HG03039 (cell line): ENCODE measurements around the gene MYH3.

Source experiments
- ATAC-seq: cut with Tn5 transposase; IDR thresholded peaks from one replicate; pipeline ENCODE4 v1.9.1; 2021; ENCODE audit warnings: mild to moderate bottlenecking, moderate library complexity; ENCODE audit not compliant: unreplicated experiment

The MYH3 gene

GRCh38 chr17:10649602-10650001 lies 7.5 kb downstream of the MYH3 start:
- ATAC-seq = no peak

GRCh38 chr17:10648956-10649355 lies 8.2 kb downstream of the MYH3 start:
- ATAC-seq = no peak

GRCh38 chr17:10648381-10648780 lies 8.7 kb downstream of the MYH3 start:
- no peak for ATAC-seq

GRCh38 chr17:10646392-10646990 lies 10.6 kb downstream of the MYH3 start:
- no peak for ATAC-seq

- no peak for ATAC-seq
These were observed 16.6 kb downstream of the MYH3 start for GRCh38 chr17:10640475-10640874.

- no peak for ATAC-seq
These were observed 19.0 kb downstream of the MYH3 start for GRCh38 chr17:10638151-10638550.

- no peak for ATAC-seq
These were observed 21.8 kb downstream of the MYH3 start for GRCh38 chr17:10635290-10635689.

GRCh38 chr17:10633738-10634379 lies 23.2 kb downstream of the MYH3 start:
- ATAC-seq = peak; percentile 91

- ATAC-seq = no peak
These were observed 25.4 kb downstream of the MYH3 start for GRCh38 chr17:10631701-10632100.

- ATAC-seq = no peak
These were observed 25.9 kb downstream of the MYH3 start for GRCh38 chr17:10631048-10631700.

GRCh38 chr17:10629706-10630105 lies 27.4 kb downstream of the MYH3 start:
- no peak for ATAC-seq

GRCh38 chr17:10628756-10629155 lies 28.4 kb downstream of the MYH3 start:
- ATAC-seq = no peak

- no peak for ATAC-seq
These were observed 30.7 kb downstream of the MYH3 start for GRCh38 chr17:10626390-10626789.

GRCh38 chr17:10624969-10625368 lies 32.1 kb downstream of the MYH3 start:
- no peak for ATAC-seq

- no peak for ATAC-seq
These were observed 33.3 kb downstream of the MYH3 start for GRCh38 chr17:10623737-10624338.

- no peak for ATAC-seq
These were observed 34.3 kb downstream of the MYH3 start for GRCh38 chr17:10622617-10623485.

- no peak for ATAC-seq
These were observed 35.7 kb downstream of the MYH3 start for GRCh38 chr17:10621397-10621796.

GRCh38 chr17:10620823-10621222 lies 36.3 kb downstream of the MYH3 start:
- ATAC-seq = no peak

- no peak for ATAC-seq
These were observed 38.9 kb downstream of the MYH3 start for GRCh38 chr17:10618202-10618635.

- no peak for ATAC-seq
These were observed 40.0 kb downstream of the MYH3 start for GRCh38 chr17:10617120-10617505.

- ATAC-seq = no peak
These were observed 40.5 kb downstream of the MYH3 start for GRCh38 chr17:10616502-10617119.
